K562 (cell line): ENCODE results near the gene CDYL. TPM values are rescaled to one million over a fixed set of nuclear protein-coding genes. Genes with fewer than 3 reads are reported as not detected.
A peak's percentile ranks its signal among the peaks of the same experiment; 100 is the strongest.

Experiments used
- BRF1 ChIP-seq: IDR thresholded peaks from 3 replicates; pipeline ENCODE4 v1.6.1; 2011; ENCODE audit warnings: borderline replicate concordance, mild to moderate bottlenecking; ENCODE audit not compliant: insufficient read length; ENCODE audit errors: extremely low read depth
- CAMTA2 ChIP-seq: fragments of 250-450 bp; sonication (Bioruptor Pico); conservative IDR thresholded peaks from 2 replicates; pipeline ENCODE4 v1.5.1; 2022
- CEBPG ChIP-seq, 3 experiments: fragments of 200-800 bp in 1 of 3; sonication (Bioruptor generic) in 1 of 3; sonication (generic) in 1 of 3; formaldehyde crosslinking in 1 of 3; IDR thresholded peaks in 2 of 3; conservative IDR thresholded peaks in 1 of 3; 2 replicates each; pipeline versions ENCODE4 v1.6.1 to v1.8.0; 2016 to 2022; ENCODE audit warnings: missing compliant biosample characterization in 2 of 3, missing genetic modification characterization in 2 of 3, mild to moderate bottlenecking in 1 of 3, missing genetic modification reagents in 1 of 3
- CHCHD3 ChIP-seq: fragments of 250-450 bp; sonication (Bioruptor Pico); IDR thresholded peaks from 2 replicates; pipeline ENCODE4 v2.1.2; 2022; ENCODE audit warnings: mild to moderate bottlenecking
- EHMT2 ChIP-seq: fragments of 450-650 bp; IDR thresholded peaks from 2 replicates; pipeline ENCODE4 v1.6.1; 2018; ENCODE audit warnings: antibody characterized with exemption
- ELK3 ChIP-seq: fragments of 450-650 bp; formaldehyde crosslinking; IDR thresholded peaks from 2 replicates; pipeline ENCODE4 v1.4.0; 2020; ENCODE audit warnings: mild to moderate bottlenecking
- ERF ChIP-seq: fragments of 450-650 bp; formaldehyde crosslinking; IDR thresholded peaks from 2 replicates; pipeline ENCODE4 v1.4.0; 2020; ENCODE audit warnings: mild to moderate bottlenecking, mixed read lengths
- FOXJ2 ChIP-seq: fragments of 200-800 bp; sonication (Bioruptor generic); IDR thresholded peaks from 2 replicates; pipeline ENCODE4 v1.6.1; 2016; ENCODE audit warnings: missing genetic modification characterization, missing compliant biosample characterization
- GABPB2 ChIP-seq: fragments of 250-450 bp; sonication (Bioruptor Pico); conservative IDR thresholded peaks from 2 replicates; pipeline ENCODE4 v1.5.1; 2021; ENCODE audit warnings: mild to moderate bottlenecking
- HNRNPLL ChIP-seq: fragments of 200-400 bp; formaldehyde crosslinking; IDR thresholded peaks from 2 replicates; pipeline ENCODE4 v1.6.1; 2017; ENCODE audit warnings: low read length, low read depth, mild to moderate bottlenecking; ENCODE audit not compliant: poor library complexity, severe bottlenecking
- KAT8 ChIP-seq: fragments of 450-650 bp; IDR thresholded peaks from 2 replicates; pipeline ENCODE4 v1.6.1; 2016; ENCODE audit warnings: low read depth, mild to moderate bottlenecking
- KDM4B ChIP-seq, 2 experiments: fragments of 450-650 bp in 1 of 2; sonication (generic) in 1 of 2; IDR thresholded peaks; 2 replicates each; pipeline ENCODE4 v1.6.1; 2016 to 2017; ENCODE audit warnings: borderline replicate concordance in 2 of 2, antibody characterized with exemption in 1 of 2, low read depth in 1 of 2, mild to moderate bottlenecking in 1 of 2
- KLF13 ChIP-seq: fragments of 450-650 bp; IDR thresholded peaks from 2 replicates; pipeline ENCODE4 v1.6.1; 2016; ENCODE audit warnings: missing genetic modification characterization, low read depth, mild to moderate bottlenecking, missing compliant biosample characterization, moderate library complexity, borderline replicate concordance
- MCM7 ChIP-seq, 2 experiments: fragments of 450-650 bp; IDR thresholded peaks; 2 replicates each; pipeline ENCODE4 v1.6.1; 2016 to 2018
- MEIS2 ChIP-seq: fragments of 450-650 bp; IDR thresholded peaks from 2 replicates; pipeline ENCODE4 v1.6.1; 2014; ENCODE audit warnings: mild to moderate bottlenecking; ENCODE audit not compliant: partially characterized antibody
- NFIX ChIP-seq: fragments of 250-450 bp; sonication (Bioruptor Pico); IDR thresholded peaks from 2 replicates; pipeline ENCODE4 v1.4.0; 2020; ENCODE audit warnings: low read depth, mild to moderate bottlenecking, moderate library complexity
- NKRF ChIP-seq: fragments of 450-650 bp; IDR thresholded peaks from 2 replicates; pipeline ENCODE4 v1.6.1; 2016; ENCODE audit warnings: borderline replicate concordance
- RFX7 ChIP-seq: fragments of 250-450 bp; sonication (Bioruptor Pico); IDR thresholded peaks from 2 replicates; pipeline ENCODE4 v1.5.1; 2021; ENCODE audit warnings: mild to moderate bottlenecking
- SAFB2 ChIP-seq: fragments of 200-400 bp; formaldehyde crosslinking; IDR thresholded peaks from 2 replicates; pipeline ENCODE4 v1.6.1; 2018; ENCODE audit warnings: borderline replicate concordance, low read length, low read depth, moderate library complexity; ENCODE audit not compliant: severe bottlenecking
- SAP30 ChIP-seq: fragments of 200-600 bp; sonication (generic); IDR thresholded peaks from 2 replicates; pipeline ENCODE4 v1.6.1; 2012; ENCODE audit warnings: borderline replicate concordance, low read depth, mild to moderate bottlenecking, moderate library complexity, low read length, control low read depth, inconsistent platforms; ENCODE audit not compliant: insufficient read depth, poor library complexity, severe bottlenecking
- SNRNP70 ChIP-seq: fragments of 200-400 bp; formaldehyde crosslinking; optimal IDR thresholded peaks from 2 replicates; pipeline ENCODE3; 2017; ENCODE audit warnings: low read depth, low read length
- TCFL5 ChIP-seq: fragments of 250-450 bp; sonication (Bioruptor Pico); conservative IDR thresholded peaks from 2 replicates; pipeline ENCODE4 v1.6.1; 2021; ENCODE audit warnings: mild to moderate bottlenecking, moderate library complexity, matching md5 sums
- ZNF174 ChIP-seq: fragments of 250-450 bp; sonication (Bioruptor Pico); IDR thresholded peaks from 2 replicates; pipeline ENCODE4 v1.4.0; 2020; ENCODE audit warnings: mild to moderate bottlenecking
- ZNF263 ChIP-seq: sonication (generic); formaldehyde crosslinking; IDR thresholded peaks from 2 replicates; pipeline ENCODE4 v1.8.0; 2022; ENCODE audit warnings: mild to moderate bottlenecking, missing genetic modification reagents, borderline replicate concordance
- ZNF445 ChIP-seq: fragments of 250-450 bp; sonication (Bioruptor Pico); IDR thresholded peaks from 2 replicates; pipeline ENCODE4 v1.4.0; 2020; ENCODE audit warnings: low read depth, mild to moderate bottlenecking, moderate library complexity
- ZNF717 ChIP-seq: fragments of 250-450 bp; sonication (Bioruptor Pico); IDR thresholded peaks from 2 replicates; pipeline ENCODE4 v1.5.0; 2021
- ZNF780A ChIP-seq: fragments of 250-450 bp; sonication (Bioruptor Pico); IDR thresholded peaks from 2 replicates; pipeline ENCODE4 v1.5.0; 2021; ENCODE audit warnings: mild to moderate bottlenecking
- polyA plus RNA-seq, 8 experiments: library from polyadenylated mRNA; depleted of rRNA in 4 of 8; stranded (reverse) in 5 of 8; unstranded in 3 of 8; fragments of >200 nt; fragmentation: Nextera tagmentation in 2 of 8; fragmentation: Illumina TruSeq in 1 of 8; extraction: Ambion mirVana in 2 of 8; extraction: Trizol in 1 of 8; gene quantifications; 2 replicates each; pipeline versions ENCODE4 v1.2.1 to v1.2.3, GENCODE V29; 2011 to 2014; ENCODE audit warnings: inconsistent platforms in 1 of 8, missing spikeins in 1 of 8
- total RNA-seq, 7 experiments: library from RNA; depleted of rRNA in 6 of 7; stranded (reverse); fragments of >200 nt in 6 of 7; fragmentation: Illumina TruSeq in 2 of 7; extraction: Trizol in 2 of 7; gene quantifications; 2 replicates each; pipeline versions ENCODE4 v1.2.1 to v1.2.3, GENCODE V29; 2011 to 2021; ENCODE audit warnings: low replicate concordance in 1 of 7

Gene CDYL
- total and polyA plus RNA-seq, 9 of the 15 experiments (the other 6 are each of a cell fraction or from before 2014, with no cell fraction given) = 8.1 to 45.8 (median 40.8) TPM

GRCh38 chr6:4727671-4728435, 48.4 kb upstream of the CDYL start (continued):
- TF ChIP-seq ERF (CRISPR knock-in tag) = no peak
- TF ChIP-seq ZNF780A = no peak
- TF ChIP-seq SAFB2 = no peak
- no peak for TF ChIP-seq CAMTA2 (CRISPR knock-in tag)
- TF ChIP-seq KDM4B (IDR thresholded peaks at IDR 0.05; ENCODE audit: borderline replicate concordance in 2 of 2, low read depth in 1 of 2) = no peak
- peak; percentile 97 for TF ChIP-seq MEIS2
- no peak for TF ChIP-seq ZNF263
- no peak for TF ChIP-seq ELK3 (CRISPR knock-in tag)
- no peak for TF ChIP-seq SNRNP70
- no peak for TF ChIP-seq FOXJ2 (tag)
- TF ChIP-seq ZNF174 = no peak
- TF ChIP-seq CEBPG (CRISPR knock-in tag; IDR thresholded peaks at IDR 0.05) = no peak
- peak in 1 of 2 experiments; percentile 64; a peak in 2 of 4 replicates for TF ChIP-seq CEBPG (tag; conservative IDR thresholded peaks at IDR 0.05 in 1 of 2, IDR thresholded peaks at IDR 0.05 in 1 of 2)
- TF ChIP-seq ZNF717 = no peak
- TF ChIP-seq ZNF445 = no peak
- TF ChIP-seq NKRF = no peak; the same call in 1 of the 2 replicates
- TF ChIP-seq KLF13 (tag) = no peak
- no peak for TF ChIP-seq BRF1
- no peak for TF ChIP-seq MCM7 (IDR thresholded peaks at IDR 0.05)
- peak; percentile 47 for TF ChIP-seq SAP30
- no peak for TF ChIP-seq CHCHD3 (CRISPR knock-in tag)
- TF ChIP-seq TCFL5 (CRISPR knock-in tag) = no peak
- TF ChIP-seq KAT8 = no peak
- peak; percentile 47 for TF ChIP-seq EHMT2
- TF ChIP-seq GABPB2 (CRISPR knock-in tag) = no peak
- no peak for TF ChIP-seq NFIX (CRISPR knock-in tag)
- TF ChIP-seq HNRNPLL = no peak
- no peak for TF ChIP-seq RFX7
